Dendritic cell treated with granulocyte-macrophage colony-stimulating factor and Interleukin-4, amounts not matched to agents 40 ng/mL and 50 ng/mL, for 4 days (primary cell): ENCODE measurements around the gene MALAT1.
"Not testable (repeated sequence)": the region's sequence is repeated elsewhere in the genome, so short reads cannot be mapped to it uniquely, and the experiment has no call there.

ENCODE experiments used
- H3K27ac Mint-ChIP-seq: one replicate; pipeline ENCODE4 v1.8.0; 2022; ENCODE audit warnings: mild to moderate bottlenecking, mixed read lengths
- H3K27me3 Mint-ChIP-seq: one replicate; pipeline ENCODE4 v1.8.0; 2022; ENCODE audit warnings: mild to moderate bottlenecking, mixed read lengths
- H3K36me3 Mint-ChIP-seq: one replicate; pipeline ENCODE4 v1.8.0; 2022; ENCODE audit warnings: low read depth, mixed read lengths
- H3K4me1 Mint-ChIP-seq: one replicate; pipeline ENCODE4 v1.8.0; 2022; ENCODE audit warnings: low read depth, mixed read lengths
- H3K4me3 Mint-ChIP-seq: one replicate; pipeline ENCODE4 v1.8.0; 2022; ENCODE audit warnings: mild to moderate bottlenecking, moderate library complexity, mixed read lengths
- H3K9me3 Mint-ChIP-seq: one replicate; pipeline ENCODE4 v1.8.0; 2022; ENCODE audit warnings: mixed read lengths
- intact Hi-C: fragments of 100-400 bp; cut with micrococcal nuclease; formaldehyde crosslinking; loops from one replicate; pipeline ENCODE4 v1.15.0; 2022

MALAT1 gene

DNA sequence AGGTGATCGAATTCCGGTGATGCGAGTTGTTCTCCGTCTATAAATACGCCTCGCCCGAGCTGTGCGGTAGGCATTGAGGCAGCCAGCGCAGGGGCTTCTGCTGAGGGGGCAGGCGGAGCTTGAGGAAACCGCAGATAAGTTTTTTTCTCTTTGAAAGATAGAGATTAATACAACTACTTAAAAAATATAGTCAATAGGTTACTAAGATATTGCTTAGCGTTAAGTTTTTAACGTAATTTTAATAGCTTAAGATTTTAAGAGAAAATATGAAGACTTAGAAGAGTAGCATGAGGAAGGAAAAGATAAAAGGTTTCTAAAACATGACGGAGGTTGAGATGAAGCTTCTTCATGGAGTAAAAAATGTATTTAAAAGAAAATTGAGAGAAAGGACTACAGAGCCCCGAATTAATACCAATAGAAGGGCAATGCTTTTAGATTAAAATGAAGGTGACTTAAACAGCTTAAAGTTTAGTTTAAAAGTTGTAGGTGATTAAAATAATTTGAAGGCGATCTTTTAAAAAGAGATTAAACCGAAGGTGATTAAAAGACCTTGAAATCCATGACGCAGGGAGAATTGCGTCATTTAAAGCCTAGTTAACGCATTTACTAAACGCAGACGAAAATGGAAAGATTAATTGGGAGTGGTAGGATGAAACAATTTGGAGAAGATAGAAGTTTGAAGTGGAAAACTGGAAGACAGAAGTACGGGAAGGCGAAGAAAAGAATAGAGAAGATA, at the start of gene MALAT1:
TSS of gene MALAT1 (plus strand) at position 69 of the 736 bp plus-strand sequence.
- Mint-ChIP-seq H3K27me3 (no peaks in the 10 kb centered on the region), H3K27ac (no peak within 1 kb of the TSS), H3K4me1 (peaks cover 36% of the 10 kb centered on the region), H3K36me3 (peaks cover 6% of the 10 kb centered on the region), H3K9me3 (no peaks in the 10 kb centered on the region), H3K4me3 (no peak within 1 kb of the TSS)
- intact Hi-C loops: loop anchor here (5.0 kb wide), 1 partner anchor 117 kb away; the partner anchor contains the start of gene SLC25A45

DNA sequence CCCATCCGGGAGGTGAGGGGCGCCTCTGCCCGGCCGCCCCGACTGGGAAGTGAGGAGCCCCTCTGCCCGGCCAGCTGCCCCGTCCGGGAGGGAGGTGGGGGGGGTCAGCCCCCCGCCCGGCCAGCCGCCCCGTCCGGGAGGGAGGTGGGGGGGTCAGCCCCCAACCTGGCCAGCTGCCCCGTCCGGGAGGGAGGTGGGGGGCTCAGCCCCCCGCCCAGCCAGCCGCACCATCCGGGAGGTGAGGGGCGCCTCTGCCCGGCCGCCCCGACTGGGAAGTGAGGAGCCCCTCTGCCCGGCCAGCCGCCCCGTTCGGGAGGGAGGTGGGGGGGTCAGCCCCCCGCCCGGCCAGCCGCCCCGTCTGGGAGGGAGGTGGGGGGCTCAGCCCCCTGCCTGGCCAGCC, 47.5 kb upstream of the MALAT1 start:
- intact Hi-C loops: not testable (repeated sequence)

DNA sequence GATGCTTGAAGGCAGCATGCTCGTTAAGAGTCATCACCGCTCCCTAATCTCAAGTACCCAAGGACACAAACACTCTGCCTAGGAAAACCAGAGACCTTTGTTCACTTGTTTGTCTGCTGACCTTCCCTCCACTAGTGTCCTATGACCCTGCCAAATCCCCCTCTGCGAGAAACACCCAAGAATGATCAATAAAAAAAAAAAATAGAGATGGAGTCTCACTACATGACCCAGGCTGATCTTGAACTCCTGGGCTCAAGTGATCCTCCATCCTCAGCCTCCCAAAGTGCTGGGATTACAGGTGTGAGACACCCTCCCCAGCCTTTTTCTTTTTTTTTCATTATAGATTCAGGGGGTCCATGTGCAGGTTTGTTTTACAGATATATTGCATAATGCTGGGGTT, 46.6 kb upstream of the MALAT1 start:
- Mint-ChIP-seq H3K27ac (peak overlapping the region; percentile 66), H3K4me1 (peaks cover 38% of the 10 kb centered on the region)
- H3K36me3 Mint-ChIP-seq, H3K9me3 Mint-ChIP-seq, intact Hi-C loops, H3K4me3 Mint-ChIP-seq, H3K27me3 Mint-ChIP-seq: not testable (repeated sequence)

More for the DNA sequence above, 47.5 kb upstream of the MALAT1 start:
- H3K9me3 Mint-ChIP-seq, H3K27me3 Mint-ChIP-seq, H3K4me3 Mint-ChIP-seq: not testable (repeated sequence)
- Mint-ChIP-seq H3K27ac (peak overlapping the region; percentile 63), H3K36me3 (peaks cover 11% of the 10 kb centered on the region), H3K4me1 (peaks cover 44% of the 10 kb centered on the region)

DNA sequence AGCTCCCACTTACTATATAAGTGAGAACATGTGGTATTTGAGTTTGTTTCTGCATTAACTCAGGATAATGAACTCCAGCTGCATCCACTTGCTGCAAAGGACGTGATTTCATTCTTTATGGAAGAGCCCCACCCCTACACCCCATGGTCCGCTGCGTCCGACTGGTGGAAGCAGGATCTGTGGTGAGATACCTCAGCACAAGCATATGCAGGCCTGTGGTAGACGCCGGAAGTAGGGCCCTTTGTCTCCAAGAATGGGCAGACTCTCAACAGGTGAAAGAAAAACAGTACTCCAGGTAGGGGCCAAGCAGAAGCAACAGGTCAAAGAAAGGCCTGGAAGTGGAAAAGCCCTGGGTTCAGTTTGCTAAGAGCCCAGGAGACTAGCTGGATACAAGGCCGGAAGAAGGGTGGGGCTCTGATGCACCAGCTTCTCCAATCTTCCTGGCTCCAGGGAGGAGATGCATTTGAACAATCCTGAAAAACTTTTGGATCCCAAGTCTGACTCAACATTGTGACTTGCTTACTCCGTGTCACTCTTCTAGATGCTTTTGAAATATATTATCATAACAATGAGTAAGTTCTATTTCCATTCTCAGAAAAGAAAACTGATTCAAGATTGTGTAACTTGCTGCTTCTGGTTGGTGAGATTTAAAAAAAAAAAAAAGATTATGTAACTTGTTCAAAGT, 45.9 kb upstream of the MALAT1 start:
- H3K4me1 Mint-ChIP-seq: peaks cover 37% of the 10 kb centered on the region
- H3K4me3 Mint-ChIP-seq: no peak overlapping the region
- H3K27ac Mint-ChIP-seq: peak overlapping the region; percentile 66
- H3K9me3 Mint-ChIP-seq: no peaks in the 10 kb centered on the region
- intact Hi-C loops: no loop called here
- no peaks in the 10 kb centered on the region for H3K36me3 Mint-ChIP-seq
- H3K27me3 Mint-ChIP-seq: peaks cover 2% of the 10 kb centered on the region

DNA sequence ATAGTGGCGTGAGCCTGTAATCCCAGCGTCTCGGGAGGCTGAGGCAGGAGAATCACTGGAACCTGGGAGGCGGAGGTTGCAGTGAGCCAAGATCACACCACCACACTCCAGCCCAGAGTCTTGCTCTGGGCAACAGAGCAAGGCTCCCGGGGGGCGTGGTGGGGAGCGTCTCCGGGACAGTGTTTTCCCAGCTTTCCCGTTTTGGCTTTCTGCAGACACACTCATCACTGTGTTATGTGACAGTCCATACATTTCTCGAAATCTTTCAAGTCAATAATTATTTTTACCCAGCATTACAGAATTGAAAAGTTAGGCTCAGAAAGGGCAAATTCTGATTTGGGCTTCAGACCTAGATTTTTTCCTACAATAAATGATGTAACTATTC, 44.5 kb upstream of the MALAT1 start:
- H3K36me3 Mint-ChIP-seq: no peaks in the 10 kb centered on the region
- H3K4me1 Mint-ChIP-seq: peaks cover 39% of the 10 kb centered on the region
- peaks cover 2% of the 10 kb centered on the region for H3K27me3 Mint-ChIP-seq
- peak overlapping the region; percentile 97 for H3K4me3 Mint-ChIP-seq
- no peaks in the 10 kb centered on the region for H3K9me3 Mint-ChIP-seq
- intact Hi-C loops: no loop called here
- peak overlapping the region; percentile 92 for H3K27ac Mint-ChIP-seq

DNA sequence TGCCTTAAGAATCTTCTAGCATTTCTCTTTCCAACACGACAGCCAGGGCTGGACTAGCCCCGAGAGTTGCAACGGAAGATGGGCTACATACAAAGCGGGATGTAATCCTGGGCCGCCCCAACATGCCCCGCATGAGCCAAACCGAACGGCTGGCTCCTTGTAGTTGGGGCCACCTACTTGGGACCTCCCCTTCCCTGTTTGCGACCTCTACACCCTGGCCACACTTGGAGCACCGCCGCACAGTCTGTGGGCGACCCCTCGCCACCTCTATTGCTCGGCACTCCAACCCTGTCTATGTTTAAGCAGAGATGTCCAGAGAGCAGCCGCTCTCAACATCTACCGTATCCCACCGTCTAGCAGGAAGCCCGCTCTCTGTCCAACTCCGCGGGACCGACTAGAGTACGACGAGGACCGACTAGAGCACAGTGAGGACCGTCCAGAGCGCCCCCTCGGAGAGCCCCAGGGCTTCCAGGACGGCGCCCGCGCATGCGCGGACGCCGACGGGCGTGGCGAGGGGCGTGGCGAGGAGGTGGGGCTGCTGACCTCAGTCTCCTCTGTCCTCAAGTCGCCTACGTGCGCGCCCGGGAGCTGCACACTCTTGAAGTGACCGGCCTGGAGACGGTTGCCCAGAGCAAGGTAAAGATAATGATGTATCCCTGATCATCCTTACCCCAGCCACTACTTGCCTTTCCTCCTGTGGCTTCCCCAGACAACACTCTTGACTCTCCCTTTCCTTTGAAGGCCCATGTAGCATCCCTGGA, 44.0 kb upstream of the MALAT1 start:
- Mint-ChIP-seq H3K27ac (peak overlapping the region; percentile 92), H3K36me3 (no peaks in the 10 kb centered on the region), H3K4me1 (peaks cover 43% of the 10 kb centered on the region), H3K27me3 (peaks cover 2% of the 10 kb centered on the region), H3K9me3 (no peaks in the 10 kb centered on the region), H3K4me3 (peak overlapping the region; percentile 97)
- intact Hi-C loops: no loop called here

DNA sequence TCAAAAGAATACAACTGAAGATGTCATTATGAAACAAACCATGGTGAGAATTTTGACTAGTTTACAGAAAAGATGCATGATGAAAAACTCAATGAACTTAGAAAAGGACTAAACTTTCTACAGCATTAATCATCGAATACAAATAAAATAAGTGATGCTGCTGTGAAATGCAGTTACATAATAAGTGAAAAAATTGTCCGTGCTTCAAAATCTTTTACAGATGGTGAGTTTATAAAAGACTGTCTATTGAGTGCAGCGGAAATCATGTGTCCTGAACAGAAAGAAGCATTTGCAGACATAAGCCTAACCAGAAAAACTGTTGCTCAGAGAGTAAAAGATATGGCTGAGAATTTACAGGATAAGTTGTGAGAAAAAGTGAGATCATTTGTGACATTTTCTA, 42.4 kb upstream of the MALAT1 start:
- H3K9me3 Mint-ChIP-seq: no peaks in the 10 kb centered on the region
- H3K36me3 Mint-ChIP-seq: no peaks in the 10 kb centered on the region
- H3K27ac Mint-ChIP-seq: no peak overlapping the region
- peaks cover 3% of the 10 kb centered on the region for H3K27me3 Mint-ChIP-seq
- peaks cover 38% of the 10 kb centered on the region for H3K4me1 Mint-ChIP-seq
- no peak overlapping the region for H3K4me3 Mint-ChIP-seq
- intact Hi-C loops: no loop called here

DNA sequence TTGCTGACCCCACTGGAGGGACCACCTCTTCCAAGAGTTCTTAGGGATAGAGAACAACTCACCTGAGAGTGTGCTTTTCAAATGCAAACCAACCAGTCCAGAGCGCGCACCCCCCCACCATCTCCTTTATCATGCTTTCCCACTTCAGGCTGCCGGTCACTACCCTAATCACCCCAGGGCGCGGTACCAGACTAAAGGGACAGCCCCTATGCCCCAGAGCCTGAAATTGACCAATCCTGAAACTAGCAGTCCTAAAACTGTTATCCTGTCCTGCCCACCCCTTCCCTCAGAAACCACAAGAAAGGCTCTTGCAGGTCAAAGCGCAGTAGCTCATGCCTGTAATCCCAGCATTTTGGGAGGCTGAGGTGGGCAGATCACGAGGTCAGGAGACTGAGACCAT, 39.3 kb upstream of the MALAT1 start:
- intact Hi-C loops: no loop called here
- peaks cover 23% of the 10 kb centered on the region for H3K4me1 Mint-ChIP-seq
- H3K27me3 Mint-ChIP-seq: peaks cover 3% of the 10 kb centered on the region
- H3K36me3 Mint-ChIP-seq: no peaks in the 10 kb centered on the region
- no peaks in the 10 kb centered on the region for H3K9me3 Mint-ChIP-seq
- no peak overlapping the region for H3K4me3 Mint-ChIP-seq
- H3K27ac Mint-ChIP-seq: no peak overlapping the region

DNA sequence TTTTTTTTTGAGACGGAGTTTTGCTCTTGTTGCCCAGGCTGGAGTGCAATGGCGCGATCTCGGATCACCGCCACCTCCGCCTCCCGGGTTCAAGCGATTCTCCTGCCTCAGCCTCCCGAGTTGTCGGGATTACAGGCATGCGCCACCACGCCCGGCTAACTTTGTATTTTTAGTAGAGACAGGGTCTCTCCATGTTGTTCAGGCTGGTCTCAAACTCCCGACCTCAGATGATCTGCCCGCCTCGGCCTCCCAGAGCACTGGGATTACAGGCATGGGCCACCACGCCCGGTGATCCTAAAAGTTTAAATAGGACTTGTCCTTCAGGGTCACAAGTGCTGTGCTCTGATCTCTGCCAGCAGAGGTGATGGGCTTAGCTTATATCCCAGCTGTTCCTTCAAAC, 33.4 kb upstream of the MALAT1 start:
- not testable (repeated sequence) for H3K27me3 Mint-ChIP-seq, H3K27ac Mint-ChIP-seq, H3K36me3 Mint-ChIP-seq, H3K4me3 Mint-ChIP-seq, H3K9me3 Mint-ChIP-seq, H3K4me1 Mint-ChIP-seq
- intact Hi-C loops: loop anchor here (10.0 kb wide), 1 partner anchor 101 kb away; no protein-coding TSS in a partner anchor

DNA sequence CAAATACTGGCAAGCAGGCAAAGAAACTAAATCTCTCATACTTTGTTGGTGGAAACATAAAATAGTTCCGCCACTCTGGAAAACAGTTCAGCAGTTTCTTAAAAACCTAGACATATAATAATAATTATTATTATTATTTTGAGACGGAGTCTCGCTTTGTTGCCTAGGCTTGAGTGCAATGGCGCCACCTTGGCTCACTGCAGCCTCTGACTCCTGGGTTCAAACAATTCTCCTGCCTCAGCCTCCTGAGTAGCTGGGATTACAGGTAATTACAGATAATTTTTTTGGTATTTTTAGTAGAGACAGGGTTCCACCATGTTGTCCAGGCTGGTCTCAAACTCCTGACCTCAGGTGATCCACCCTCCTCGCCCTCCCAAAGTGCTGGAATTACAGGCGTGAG, 31.5 kb upstream of the MALAT1 start:
- H3K4me1 Mint-ChIP-seq: peaks cover 19% of the 10 kb centered on the region
- intact Hi-C loops: loop anchor here (10.0 kb wide), 1 partner anchor 103 kb away; no protein-coding TSS in a partner anchor
- not testable (repeated sequence) for H3K27ac Mint-ChIP-seq, H3K36me3 Mint-ChIP-seq, H3K27me3 Mint-ChIP-seq, H3K9me3 Mint-ChIP-seq, H3K4me3 Mint-ChIP-seq

DNA sequence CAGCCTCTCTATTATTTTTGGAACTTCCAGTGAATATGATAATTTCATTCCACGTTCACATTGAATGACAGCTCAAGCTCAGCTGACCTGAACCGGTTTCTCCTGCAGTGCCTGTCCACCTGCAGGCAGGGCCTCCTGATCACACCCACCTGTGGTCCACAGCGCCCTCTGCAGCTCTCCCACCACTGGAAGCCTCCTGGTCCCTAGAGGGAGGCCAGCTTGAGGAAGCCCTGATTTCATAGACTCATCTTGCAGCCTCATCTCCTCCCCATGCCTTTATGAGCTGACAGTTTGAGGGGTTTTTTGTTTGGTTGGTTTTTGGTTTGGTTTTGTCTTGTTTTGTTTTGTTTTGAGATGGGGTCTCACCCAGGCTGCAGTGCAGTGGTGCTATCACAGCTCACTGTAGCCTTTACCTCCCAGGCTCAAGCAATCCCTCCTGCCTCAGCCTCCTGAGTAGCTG, 29.9 kb upstream of the MALAT1 start:
- H3K4me3 Mint-ChIP-seq: no peak overlapping the region

DNA sequence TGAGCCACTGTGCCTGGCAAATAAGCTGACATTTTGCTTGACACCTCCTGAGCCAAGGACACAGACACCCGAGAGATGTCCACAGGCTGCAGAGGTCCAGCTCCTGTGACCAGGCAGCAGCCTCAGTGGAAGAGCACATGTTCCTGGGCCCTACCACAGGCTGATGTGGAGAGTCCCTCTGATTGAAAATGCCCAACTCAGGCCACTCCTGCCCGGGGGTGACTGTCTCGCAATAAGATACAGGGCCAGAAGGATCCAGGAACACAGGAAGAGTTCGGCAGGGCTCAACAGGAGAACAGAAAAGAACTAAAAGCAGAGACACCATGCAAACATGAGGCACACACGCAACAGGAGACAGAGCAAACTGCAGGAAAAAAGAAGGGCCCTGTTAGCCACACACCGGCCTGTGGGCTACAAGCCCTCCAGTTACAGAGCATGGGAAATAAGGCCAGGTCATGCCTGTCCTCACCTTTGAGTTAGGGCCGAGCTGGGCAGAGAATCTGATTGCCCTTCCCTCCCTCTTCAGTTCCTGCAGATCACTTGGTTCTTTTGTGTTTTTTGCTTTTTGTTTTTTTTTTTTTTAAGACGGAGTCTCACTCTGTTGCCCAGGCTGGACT, 28.3 kb upstream of the MALAT1 start:
- Mint-ChIP-seq H3K27me3 (peaks cover 2% of the 10 kb centered on the region), H3K4me1 (peaks cover 19% of the 10 kb centered on the region), H3K9me3 (no peaks in the 10 kb centered on the region), H3K36me3 (no peaks in the 10 kb centered on the region), H3K27ac (no peak overlapping the region), H3K4me3 (no peak overlapping the region)
- intact Hi-C loops: loop anchor here (1.0 kb wide), 1 partner anchor 40 kb away; no protein-coding TSS in a partner anchor

More for the DNA sequence above, 29.9 kb upstream of the MALAT1 start:
- H3K36me3 Mint-ChIP-seq: no peaks in the 10 kb centered on the region
- H3K27ac Mint-ChIP-seq: no peak overlapping the region
- intact Hi-C loops: loop anchor here (10.0 kb wide), 1 partner anchor 104 kb away; no protein-coding TSS in a partner anchor
- no peaks in the 10 kb centered on the region for H3K9me3 Mint-ChIP-seq
- H3K4me1 Mint-ChIP-seq: peaks cover 19% of the 10 kb centered on the region
- H3K27me3 Mint-ChIP-seq: peaks cover 2% of the 10 kb centered on the region

DNA sequence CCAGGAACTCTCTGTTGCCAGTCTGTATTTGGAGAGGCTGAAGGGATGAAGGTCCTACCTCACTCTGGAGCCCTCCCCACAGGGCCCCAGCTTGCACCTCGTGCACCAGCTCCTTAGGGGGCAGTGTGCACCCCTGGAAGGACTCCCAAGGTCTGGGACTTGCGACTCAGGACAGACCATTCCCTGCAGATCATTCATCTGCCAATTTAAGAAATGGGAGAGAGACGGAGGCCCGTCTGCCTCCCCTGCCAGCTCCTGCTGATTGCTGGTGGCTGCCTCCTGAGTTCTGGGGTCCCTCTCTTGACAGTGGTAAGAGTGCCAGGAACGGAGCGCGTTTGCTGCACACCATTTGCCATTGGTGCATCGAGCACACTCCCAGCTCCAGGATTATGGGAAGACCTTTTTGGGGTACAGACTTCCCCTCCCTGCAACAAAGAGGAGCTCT, 27.4 kb upstream of the MALAT1 start:
- Mint-ChIP-seq H3K27ac (peak overlapping the region; percentile 84), H3K27me3 (peaks cover 2% of the 10 kb centered on the region), H3K4me3 (peak overlapping the region; percentile 55), H3K36me3 (peaks cover under 1% of the 10 kb centered on the region), H3K9me3 (no peaks in the 10 kb centered on the region), H3K4me1 (peaks cover 25% of the 10 kb centered on the region)
- intact Hi-C loops: loop anchor here (1.0 kb wide), 1 partner anchor 39 kb away; no protein-coding TSS in a partner anchor
